ENCODE data around the gene CEBPG.

The CEBPG gene

DNA sequence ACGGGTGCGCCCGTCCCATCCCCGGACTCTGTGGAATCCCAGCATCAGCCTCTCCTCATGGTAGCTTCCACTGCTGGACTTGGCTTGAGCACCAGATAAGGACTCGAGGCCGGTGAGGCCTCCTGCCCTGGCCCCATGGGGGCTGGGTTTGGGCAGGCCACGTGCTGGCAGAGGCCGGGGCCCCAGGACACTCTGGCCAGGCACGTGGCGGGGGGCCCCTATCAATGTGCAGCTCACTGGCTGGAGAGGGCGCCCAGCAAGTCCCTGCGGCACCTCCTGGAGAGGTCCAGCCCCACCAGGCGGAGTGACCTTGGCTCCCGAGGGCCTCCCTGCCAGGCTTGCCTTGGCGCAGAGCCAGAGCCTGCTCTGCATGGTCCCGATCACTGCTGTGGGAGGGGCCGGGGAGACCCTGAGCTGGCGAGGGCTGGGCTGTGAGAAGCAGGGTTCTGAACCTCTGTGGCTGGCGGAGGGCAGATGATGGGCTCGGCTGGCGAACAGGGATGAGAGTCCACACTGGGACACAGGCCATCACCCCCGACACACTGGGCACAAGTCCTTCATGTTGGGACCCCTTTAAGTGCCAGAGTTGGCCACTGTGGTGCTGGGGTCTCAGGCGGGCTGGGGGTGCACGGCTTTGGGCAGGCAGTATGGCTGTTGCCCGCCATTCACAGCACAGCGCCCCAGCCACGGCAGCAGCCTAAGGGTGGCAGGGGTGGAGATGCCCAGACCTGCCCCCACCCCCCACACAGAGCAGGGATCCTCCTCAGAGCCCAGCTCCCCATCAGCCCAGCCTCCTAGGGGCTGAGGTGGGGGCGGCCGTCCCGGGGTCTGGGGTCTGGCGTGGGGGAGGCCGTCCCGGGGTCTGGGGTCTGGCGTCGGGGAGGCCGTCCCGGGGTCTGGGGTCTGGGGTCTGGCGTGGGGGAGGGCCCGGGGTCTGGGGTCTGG lies 19.1 kb downstream of the CEBPG start:
- no peaks in the 10 kb centered on the region for H3K9me3 ChIP-seq (ENCODE audit: control insufficient read depth, insufficient read depth, low read length)
- peaks cover 8% of the 10 kb centered on the region; the same call in 1 of the 2 replicates for H3K4me1 ChIP-seq (ENCODE audit: insufficient read depth, low read length)
- no peaks in the 10 kb centered on the region for H3K36me3 ChIP-seq (ENCODE audit: insufficient read depth, low read length)
- H3K9ac ChIP-seq (ENCODE audit: low read depth, low read length), result no peak overlapping the region

DNA sequence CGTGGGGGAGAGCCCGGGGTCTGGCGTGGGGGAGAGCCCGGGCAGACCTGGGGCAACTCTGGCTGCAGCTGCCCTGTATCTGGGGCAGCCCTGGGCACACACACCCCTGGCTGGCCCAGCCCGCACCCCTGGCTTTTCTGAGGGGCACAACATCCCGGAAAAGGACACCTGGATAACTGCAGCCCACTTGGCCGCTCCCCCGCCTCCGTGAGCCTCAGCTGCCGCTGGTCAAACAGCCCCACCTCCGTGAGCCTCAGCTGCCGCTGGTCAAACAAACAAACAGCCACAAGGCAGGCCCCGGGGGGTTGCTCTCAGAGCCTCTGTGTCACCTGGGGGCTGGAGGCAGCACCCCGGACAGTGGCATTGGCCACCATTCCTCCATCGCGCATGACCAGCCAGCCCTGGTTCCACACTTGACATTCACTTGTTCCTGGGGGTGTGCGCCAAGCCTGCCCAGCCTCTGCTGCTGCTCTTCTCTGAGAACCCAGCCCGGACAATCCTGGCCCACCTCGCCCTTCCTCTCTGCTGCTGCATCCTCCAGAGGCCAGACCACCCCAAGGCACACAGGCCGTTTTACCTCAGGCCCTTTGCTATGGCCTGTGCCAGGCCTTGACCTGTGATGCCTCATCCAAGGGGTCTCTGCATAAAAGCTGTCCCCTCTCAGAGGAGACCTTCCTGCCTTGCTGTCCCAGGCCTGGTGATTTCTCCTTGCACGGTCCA lies 19.9 kb downstream of the CEBPG start:
- Histone ChIP-seq H3K36me3 (ENCODE audit: insufficient read depth, low read length) (no peaks in the 10 kb centered on the region), H3K9ac (ENCODE audit: low read depth, low read length) (no peak overlapping the region)

DNA sequence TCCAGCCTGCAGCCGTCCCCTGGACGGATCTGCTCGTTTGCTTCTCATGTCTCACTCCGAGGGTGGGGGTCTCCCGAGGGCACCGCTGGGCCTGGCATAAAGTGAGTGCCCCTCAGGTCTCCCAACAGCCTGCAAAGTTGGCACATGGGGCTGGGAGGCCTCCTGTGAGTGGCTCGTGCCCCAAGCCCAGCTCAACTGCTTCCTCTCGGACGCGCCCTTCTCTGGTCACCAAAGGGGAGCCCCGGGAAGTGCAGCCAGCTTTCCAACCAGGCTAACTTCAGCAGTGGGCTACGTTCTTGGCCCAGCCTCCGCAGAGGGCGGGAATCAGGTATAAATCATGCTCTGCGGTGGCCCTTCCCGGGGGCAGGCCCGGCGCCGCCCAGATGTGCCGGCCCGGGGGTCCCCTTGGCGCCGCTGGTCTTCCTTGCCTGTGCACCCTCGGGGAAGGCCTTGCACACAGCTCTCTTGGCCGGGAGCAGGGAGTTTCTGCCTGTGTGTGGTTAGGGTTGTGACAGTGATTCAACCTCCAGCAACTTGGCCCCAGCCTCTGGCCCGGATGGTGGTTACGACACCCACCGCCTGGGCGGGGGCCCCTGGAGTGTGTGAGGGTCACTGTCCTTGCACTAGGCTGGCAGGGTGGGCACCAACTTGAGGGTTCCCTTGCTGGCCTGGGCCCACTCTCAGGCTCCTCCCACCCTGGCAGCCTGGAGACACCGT lies 20.7 kb downstream of the CEBPG start:
- Histone ChIP-seq H3K4me1 (ENCODE audit: insufficient read depth, low read length) (peaks cover 8% of the 10 kb centered on the region; the same call in 1 of the 2 replicates), H3K36me3 (ENCODE audit: insufficient read depth, low read length) (no peaks in the 10 kb centered on the region), H3K9ac (ENCODE audit: low read depth, low read length) (no peak overlapping the region), H3K9me3 (ENCODE audit: control insufficient read depth, insufficient read depth, low read length) (no peaks in the 10 kb centered on the region)

More for the DNA sequence above, 19.9 kb downstream of the CEBPG start:
- Histone ChIP-seq H3K4me1 (ENCODE audit: insufficient read depth, low read length) (peaks cover 8% of the 10 kb centered on the region; the same call in 1 of the 2 replicates), H3K9me3 (ENCODE audit: control insufficient read depth, insufficient read depth, low read length) (no peaks in the 10 kb centered on the region)

DNA sequence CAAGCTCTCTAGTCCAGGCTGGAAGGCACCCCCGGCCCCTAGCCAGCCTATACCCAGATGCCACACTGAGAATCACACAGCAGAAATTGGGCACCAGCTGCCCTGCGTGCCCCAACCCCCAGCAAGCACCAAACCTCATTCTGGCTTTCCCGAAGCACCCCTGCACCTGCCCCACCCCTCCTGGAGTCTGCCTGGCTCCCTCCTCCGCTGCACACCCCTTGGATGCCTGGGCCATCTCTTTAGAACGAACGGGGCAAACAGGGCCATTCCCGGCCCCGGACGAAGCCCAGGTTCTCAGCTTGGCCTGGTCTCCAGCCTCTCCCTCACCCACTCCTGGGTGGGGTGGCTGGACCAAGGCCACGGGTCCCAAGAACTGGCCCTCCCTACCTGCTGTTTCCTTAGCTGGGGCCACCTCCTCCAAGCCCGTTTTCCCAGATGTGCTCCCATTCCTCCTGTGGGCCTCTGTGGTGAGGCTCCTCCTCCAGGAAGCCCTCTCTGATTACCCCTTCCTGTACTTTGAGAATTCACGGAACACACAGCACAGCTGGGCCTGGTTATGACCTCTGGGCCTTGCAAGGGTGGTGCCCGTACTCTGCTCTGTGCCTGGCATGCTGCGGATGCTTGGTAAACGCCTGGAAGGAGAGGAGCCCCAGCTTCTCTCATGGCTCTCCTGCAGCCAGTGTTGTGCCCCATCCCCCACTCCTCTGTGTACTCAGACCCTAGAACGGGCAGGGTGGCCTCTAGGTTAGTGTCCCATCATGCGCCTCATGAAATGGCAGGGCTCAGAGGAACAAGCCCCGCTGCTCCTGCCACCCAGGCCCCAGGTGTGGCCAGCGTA lies 21.4 kb downstream of the CEBPG start:
- no peaks in the 10 kb centered on the region for H3K36me3 ChIP-seq (ENCODE audit: insufficient read depth, low read length)
- H3K9ac ChIP-seq (ENCODE audit: low read depth, low read length), result no peak overlapping the region
- H3K9me3 ChIP-seq (ENCODE audit: control insufficient read depth, insufficient read depth, low read length), result no peaks in the 10 kb centered on the region
- H3K4me1 ChIP-seq (ENCODE audit: insufficient read depth, low read length), result peaks cover 8% of the 10 kb centered on the region; the same call in 1 of the 2 replicates

DNA sequence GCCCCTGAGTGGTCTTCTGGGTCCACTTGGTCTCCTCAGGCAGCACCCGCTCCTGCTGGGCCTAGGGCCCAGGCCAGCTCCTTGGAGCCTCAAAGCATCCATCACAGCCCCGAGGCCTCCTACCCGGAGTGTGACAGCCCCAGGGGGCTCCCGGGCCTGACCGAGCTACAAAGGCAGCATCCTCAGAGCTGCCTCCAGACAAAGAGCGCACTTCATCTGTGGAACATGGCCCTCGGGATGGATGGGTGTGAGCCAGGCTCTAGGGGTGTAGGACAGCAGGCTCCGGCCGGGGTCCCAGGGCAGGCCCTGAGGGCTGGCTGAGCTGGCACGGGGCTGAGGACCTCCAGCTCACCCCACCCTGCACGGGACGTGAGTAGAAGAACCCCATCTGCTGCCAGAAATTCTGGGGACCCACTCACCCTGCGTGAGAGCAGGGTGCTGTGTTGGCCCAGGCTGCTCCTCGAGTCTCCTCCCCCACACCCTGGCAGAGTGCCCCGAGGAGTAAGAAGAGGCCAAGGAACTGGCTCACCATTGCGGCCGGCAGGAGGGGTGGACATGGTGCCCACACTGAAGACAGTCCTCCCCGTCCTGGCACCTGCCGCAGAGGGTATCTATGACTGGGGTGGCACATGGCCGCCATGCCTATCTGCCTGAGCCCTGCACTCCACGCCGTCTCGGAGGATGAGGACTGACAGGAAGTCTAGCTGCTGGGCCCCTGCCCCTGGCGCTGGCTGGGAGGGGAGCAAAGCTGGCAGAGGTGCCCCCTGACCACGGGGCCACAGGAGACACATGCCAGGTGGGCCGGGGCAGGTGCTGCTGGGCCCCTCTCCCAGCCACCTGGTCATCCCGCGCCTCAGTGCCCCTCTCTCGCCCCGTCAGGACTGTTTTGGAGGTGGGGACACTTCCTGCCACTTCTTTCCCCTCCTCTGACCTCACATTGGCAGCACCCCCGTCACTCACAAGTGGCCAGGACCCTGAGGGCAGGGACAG lies 22.3 kb downstream of the CEBPG start:
- Histone ChIP-seq H3K4me1 (ENCODE audit: insufficient read depth, low read length) (peaks cover 8% of the 10 kb centered on the region; the same call in 1 of the 2 replicates), H3K9ac (ENCODE audit: low read depth, low read length) (no peak overlapping the region)

DNA sequence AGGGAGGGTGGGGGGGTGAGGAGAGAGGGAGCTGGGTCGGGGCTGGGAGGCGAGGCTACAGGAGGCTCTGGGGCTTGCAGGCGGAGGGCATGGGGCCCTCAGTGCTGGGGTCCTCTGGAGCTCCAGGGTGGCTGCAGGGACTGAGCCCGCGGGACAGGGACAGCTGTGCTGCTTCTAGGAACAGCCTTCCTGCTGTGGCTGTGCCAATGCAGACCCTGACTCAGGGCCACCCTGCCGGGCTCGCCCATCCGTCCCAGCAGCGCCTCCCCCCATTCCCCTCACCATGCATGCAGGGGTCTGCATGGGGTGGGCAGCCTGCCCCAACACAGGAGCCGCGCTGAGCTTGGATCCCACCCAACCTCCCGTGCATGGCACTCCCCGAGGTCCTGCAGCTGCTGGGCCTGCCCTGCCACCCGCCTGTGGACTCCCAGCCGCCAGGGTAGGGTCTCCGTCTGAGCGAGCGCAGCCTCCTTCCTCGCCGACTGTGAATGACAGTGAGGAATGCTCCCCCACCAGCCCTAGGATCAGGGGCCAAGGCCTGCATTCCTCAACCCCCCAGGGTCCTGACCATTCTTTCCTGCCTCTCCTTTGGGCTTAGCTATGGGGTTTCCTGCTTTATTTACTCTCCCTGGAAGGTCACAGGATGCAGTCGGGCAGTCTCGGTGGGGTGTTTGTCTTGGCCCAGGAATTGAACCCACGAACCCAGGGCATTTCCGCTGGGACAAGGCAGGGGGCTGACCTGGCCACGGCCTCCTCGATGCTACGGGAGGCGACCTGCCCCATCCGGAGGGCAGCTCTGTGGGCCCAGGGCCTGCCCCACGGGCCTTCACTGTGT lies 23.4 kb downstream of the CEBPG start:
- no peak overlapping the region for H3K9ac ChIP-seq (ENCODE audit: low read depth, low read length)
- H3K36me3 ChIP-seq (ENCODE audit: insufficient read depth, low read length), result no peaks in the 10 kb centered on the region
- no peaks in the 10 kb centered on the region for H3K9me3 ChIP-seq (ENCODE audit: control insufficient read depth, insufficient read depth, low read length)
- peaks cover 8% of the 10 kb centered on the region; the same call in 1 of the 2 replicates for H3K4me1 ChIP-seq (ENCODE audit: insufficient read depth, low read length)

More for the DNA sequence above, 22.3 kb downstream of the CEBPG start:
- no peaks in the 10 kb centered on the region for H3K9me3 ChIP-seq (ENCODE audit: control insufficient read depth, insufficient read depth, low read length)
- H3K36me3 ChIP-seq (ENCODE audit: insufficient read depth, low read length), result no peaks in the 10 kb centered on the region

DNA sequence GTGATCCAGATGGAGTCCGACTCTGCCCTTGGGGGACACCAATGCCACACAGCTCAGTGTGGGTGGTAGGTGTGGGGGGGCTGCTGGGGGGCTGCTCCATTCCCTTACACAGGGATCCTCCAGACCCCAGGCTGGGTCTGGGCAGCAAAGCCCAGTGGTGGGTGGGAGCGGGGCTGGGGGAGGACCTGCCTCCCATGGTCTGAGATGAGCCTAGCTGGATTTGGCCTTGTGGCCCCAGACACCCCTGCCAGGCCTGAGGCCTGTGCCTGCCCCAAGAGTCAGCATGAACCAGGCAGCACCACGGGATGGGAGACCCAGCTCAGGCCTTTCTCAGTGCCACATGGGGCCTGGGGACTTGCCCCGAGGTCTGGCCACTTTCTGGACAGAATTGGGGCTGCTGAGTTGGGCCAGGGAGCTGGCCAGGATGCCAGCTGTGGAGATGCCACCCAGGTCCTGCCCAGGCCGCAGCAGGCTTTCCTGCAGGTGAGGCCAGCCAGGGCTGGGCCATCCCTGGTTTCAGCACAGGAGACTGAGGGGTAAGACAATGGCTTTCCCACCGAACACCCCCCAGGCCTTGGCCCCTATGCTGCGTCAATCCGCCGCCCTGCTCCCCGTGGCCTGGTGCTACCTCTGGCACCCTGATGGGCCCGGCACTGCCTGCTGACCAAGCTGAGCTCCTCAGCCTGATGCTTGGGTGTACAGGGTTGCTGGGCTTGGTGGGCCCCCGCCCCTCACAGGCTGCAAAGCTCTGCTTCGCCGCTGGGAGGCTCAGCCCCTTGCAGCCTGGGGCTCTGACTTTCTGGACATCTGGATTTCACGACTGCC lies 24.2 kb downstream of the CEBPG start:
- Histone ChIP-seq H3K9me3 (ENCODE audit: control insufficient read depth, insufficient read depth, low read length) (no peaks in the 10 kb centered on the region), H3K9ac (ENCODE audit: low read depth, low read length) (no peak overlapping the region), H3K4me1 (ENCODE audit: insufficient read depth, low read length) (peaks cover 8% of the 10 kb centered on the region; the same call in 1 of the 2 replicates), H3K36me3 (ENCODE audit: insufficient read depth, low read length) (no peaks in the 10 kb centered on the region)

DNA sequence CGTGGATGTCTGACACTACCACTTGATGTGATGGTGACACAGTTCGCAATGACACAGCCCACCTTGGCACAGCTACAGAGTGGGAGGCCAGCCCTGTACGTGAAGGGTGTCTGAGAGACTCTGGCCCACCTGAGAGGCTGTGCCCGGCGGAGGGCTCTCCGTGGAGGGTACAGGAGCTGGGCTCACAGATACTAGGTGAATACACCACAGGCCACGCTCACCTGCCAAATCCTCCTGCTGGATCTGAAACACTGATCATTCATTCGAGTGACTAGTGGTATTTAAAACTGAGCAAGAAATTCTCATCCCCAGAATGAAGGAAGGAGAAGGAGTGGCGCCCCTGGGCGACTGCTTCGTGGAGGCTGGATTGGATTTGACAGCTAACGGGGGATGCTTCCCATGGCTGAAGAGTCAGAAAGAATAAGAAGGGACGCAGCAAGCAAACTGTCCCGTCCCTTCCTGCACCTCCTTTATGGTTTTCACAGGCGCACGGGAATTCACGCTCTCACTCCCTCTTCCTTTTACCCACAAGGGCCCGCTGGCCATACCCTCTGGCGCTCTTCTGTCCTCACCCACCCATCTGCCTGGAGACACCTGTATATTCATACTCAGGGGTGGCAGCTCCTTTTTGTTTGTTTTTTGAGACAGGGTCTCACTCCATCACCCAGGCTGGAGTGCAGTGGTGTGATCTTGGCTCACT lies 25.0 kb downstream of the CEBPG start:
- H3K9ac ChIP-seq (ENCODE audit: low read depth, low read length), result no peak overlapping the region
- no peaks in the 10 kb centered on the region for H3K9me3 ChIP-seq (ENCODE audit: control insufficient read depth, insufficient read depth, low read length)
- no peaks in the 10 kb centered on the region for H3K36me3 ChIP-seq (ENCODE audit: insufficient read depth, low read length)
- peaks cover 8% of the 10 kb centered on the region; the same call in 1 of the 2 replicates for H3K4me1 ChIP-seq (ENCODE audit: insufficient read depth, low read length)

DNA sequence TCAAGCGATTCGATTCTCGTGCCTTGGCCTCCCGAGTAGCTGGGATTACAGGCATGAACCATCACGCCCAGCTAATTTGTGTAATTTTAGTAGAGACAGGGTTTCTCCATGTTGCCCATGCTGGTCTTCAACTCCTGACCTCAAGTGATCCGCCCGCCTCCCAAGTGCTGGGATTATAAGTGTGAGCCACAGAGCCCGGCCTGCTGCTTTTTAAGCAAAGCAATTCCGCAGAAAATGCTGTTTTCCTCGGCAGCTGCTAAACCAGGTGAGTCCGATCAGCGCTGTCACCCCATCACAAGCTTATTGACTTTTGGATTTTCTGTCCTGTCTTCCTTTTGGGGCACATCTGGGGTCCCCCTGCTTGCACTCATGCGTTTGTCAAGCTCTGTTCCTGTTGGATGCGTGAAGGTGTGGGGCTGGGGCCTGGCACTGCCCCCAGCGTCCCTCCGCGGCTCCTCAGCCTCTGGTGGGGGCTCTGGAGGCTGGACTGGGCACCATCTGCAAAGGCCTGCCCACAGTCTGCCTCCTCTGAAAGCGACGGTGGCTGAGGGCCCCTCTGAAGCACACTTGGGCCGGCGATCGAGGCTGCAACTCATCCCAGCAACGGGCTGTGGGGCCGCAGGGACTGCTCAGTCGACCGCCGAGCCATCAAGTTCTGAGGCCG lies 25.7 kb downstream of the CEBPG start:
- H3K9me3 ChIP-seq (ENCODE audit: control insufficient read depth, insufficient read depth, low read length), result no peaks in the 10 kb centered on the region
- H3K9ac ChIP-seq (ENCODE audit: low read depth, low read length), result no peak overlapping the region
- H3K36me3 ChIP-seq (ENCODE audit: insufficient read depth, low read length), result no peaks in the 10 kb centered on the region
- peaks cover 8% of the 10 kb centered on the region; the same call in 1 of the 2 replicates for H3K4me1 ChIP-seq (ENCODE audit: insufficient read depth, low read length)

DNA sequence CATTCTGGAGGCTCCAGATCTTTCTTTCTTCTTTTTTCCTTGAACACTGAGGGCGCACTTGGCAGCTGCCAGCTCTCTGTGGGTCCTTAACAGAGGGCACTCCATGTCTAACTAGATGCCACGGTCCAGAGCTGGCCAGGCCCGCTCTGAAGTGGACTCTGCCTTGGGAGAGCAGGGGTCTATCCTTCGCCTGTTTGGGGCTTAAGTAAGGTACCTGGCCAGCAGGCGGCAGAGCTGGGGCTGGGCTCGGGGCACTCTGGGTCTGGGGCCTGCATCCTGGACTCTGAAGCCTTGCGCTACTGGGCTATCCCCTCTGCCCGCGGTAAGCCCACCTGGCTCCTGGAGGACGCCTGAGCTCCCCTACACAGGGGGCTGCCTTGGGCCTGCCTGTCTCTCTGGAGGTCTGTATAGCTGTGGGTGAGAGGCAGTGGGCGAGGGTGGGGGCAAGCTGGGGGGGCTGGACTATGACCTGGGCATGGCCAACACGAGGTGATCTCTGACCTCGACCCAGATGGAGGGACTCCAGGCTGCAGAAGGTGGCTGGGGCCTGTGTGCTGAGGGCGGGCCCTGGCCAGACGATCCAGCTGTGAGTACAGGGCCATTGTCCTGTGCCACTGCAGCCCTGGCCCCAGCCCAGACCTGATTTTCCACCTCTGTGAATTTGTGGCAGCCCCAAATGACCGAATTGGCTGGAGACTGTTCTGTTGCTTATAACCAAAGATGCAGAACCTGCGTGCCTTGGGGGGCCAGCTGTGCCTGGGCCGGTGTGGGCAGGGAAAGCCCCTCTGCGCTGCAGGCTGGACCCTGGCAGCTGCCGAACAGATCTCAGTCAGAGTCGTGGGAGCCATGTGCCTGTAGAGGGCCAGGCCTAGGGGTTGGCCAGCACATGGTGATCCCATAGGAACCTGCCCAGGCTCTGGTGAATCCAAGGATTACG lies 26.5 kb downstream of the CEBPG start:
- Histone ChIP-seq H3K36me3 (ENCODE audit: insufficient read depth, low read length) (no peaks in the 10 kb centered on the region), H3K9me3 (ENCODE audit: control insufficient read depth, insufficient read depth, low read length) (no peaks in the 10 kb centered on the region), H3K9ac (ENCODE audit: low read depth, low read length) (no peak overlapping the region), H3K4me1 (ENCODE audit: insufficient read depth, low read length) (peaks cover 8% of the 10 kb centered on the region; the same call in 1 of the 2 replicates)

Measured in ES-I3 (cell line).